GM12878 (cell line): Measurements from ENCODE around the gene SLC45A1. TPM values are rescaled to one million over a fixed set of nuclear protein-coding genes. Genes with fewer than 3 reads are reported as not detected.

Experiments
- ATAC-seq: fragments of 200-7000 bp; cut with Tn5 transposase; 3 replicates; pipeline ENCODE4 v1.9.1; 2020; ENCODE audit warnings: mild to moderate bottlenecking, moderate library complexity
- BruUV-seq: library from RNA; stranded (reverse); fragments of 400-500 nt; replicated peaks from 2 replicates; lab custom pipeline; 2021; lab: Mats Ljungman, UMichigan
- CTCF ChIA-PET: fragments of 300-600 bp; sonication (Branson Sonifier 250); formaldehyde crosslinking; extraction: SDS; loops from one replicate; lab custom pipeline; 2021; ENCODE audit warnings: inconsistent platforms; lab: Yijun Ruan, JAX
- POLR2A ChIA-PET: fragments of 350-600 bp; formaldehyde crosslinking; extraction: SDS; loops from one replicate; lab custom pipeline; 2021; ENCODE audit warnings: inconsistent platforms; lab: Charles Lee
- RAD21 ChIA-PET: fragments of 300-600 bp; sonication (Branson Sonifier 250); formaldehyde crosslinking; loops from one replicate; lab custom pipeline; 2023; ENCODE audit warnings: antibody characterized with exemption; ENCODE audit not compliant: unreplicated experiment; lab: Charles Lee
- SMC1A ChIA-PET: fragments of 300-600 bp; sonication (Branson Sonifier 250); formaldehyde crosslinking; loops from one replicate; lab custom pipeline; 2023; ENCODE audit not compliant: unreplicated experiment, uncharacterized antibody; lab: Charles Lee
- DNase-seq: peaks from one replicate; pipeline ENCODE4 v3.0.0-alpha.2; 2011; ENCODE audit warnings: low read depth, low spot score
- FAIRE-seq: peaks from 3 replicates; lab custom pipeline; 2011; peaks lifted over from hg19 to GRCh38; lab: Jason Lieb, UNC
- H2AFZ ChIP-seq: 2 replicates; pipeline ENCODE4 v1.6.0; 2011; ENCODE audit warnings: low read depth, low read length, control low read depth; ENCODE audit not compliant: control insufficient read depth
- H3K27ac ChIP-seq: 2 replicates; pipeline ENCODE4 v1.5.1; 2011; ENCODE audit warnings: control low read depth; ENCODE audit not compliant: control insufficient read depth, insufficient read depth
- H3K27me3 ChIP-seq, 2 experiments: replicated peaks in 1 of 2; 2 replicates each; pipeline versions ENCODE4 v1.6.0 to v1.6.1; 2011; ENCODE audit warnings: low read length in 1 of 2; ENCODE audit not compliant: control insufficient read depth in 2 of 2, insufficient read depth in 2 of 2
- H3K36me3 ChIP-seq, 2 experiments: 2 replicates each; pipeline ENCODE4 v1.5.1; 2011; ENCODE audit warnings: low read length in 1 of 2; ENCODE audit not compliant: control insufficient read depth in 2 of 2, insufficient read depth in 2 of 2
- H3K4me1 ChIP-seq: 2 replicates; pipeline ENCODE4 v1.6.1; 2011; ENCODE audit warnings: mild to moderate bottlenecking, low read length, moderate library complexity, mixed read lengths; ENCODE audit not compliant: control insufficient read depth, insufficient read depth
- H3K4me2 ChIP-seq: 2 replicates; pipeline ENCODE4 v1.6.0; 2011; ENCODE audit warnings: control low read depth; ENCODE audit not compliant: control insufficient read depth, insufficient read depth
- H3K4me3 ChIP-seq: fragments of 200-600 bp; sonication (generic); 2 replicates; pipeline ENCODE4 v1.5.1; 2016
- H3K79me2 ChIP-seq: 2 replicates; pipeline ENCODE4 v1.6.0; 2011; ENCODE audit warnings: low read length; ENCODE audit not compliant: control insufficient read depth, insufficient read depth
- H3K9ac ChIP-seq: 2 replicates; pipeline ENCODE4 v1.8.0; 2011; ENCODE audit warnings: low read length, control low read depth, mixed read lengths; ENCODE audit not compliant: control insufficient read depth, insufficient read depth
- H3K9me3 ChIP-seq: replicated peaks from 3 replicates; pipeline ENCODE4 v1.5.1; 2011; ENCODE audit warnings: mild to moderate bottlenecking, low read length; ENCODE audit not compliant: control insufficient read depth, insufficient read depth
- H4K20me1 ChIP-seq: 2 replicates; pipeline ENCODE4 v1.6.0; 2011; ENCODE audit not compliant: control insufficient read depth, insufficient read depth
- CHD2 ChIP-seq: IDR thresholded peaks from 2 replicates; pipeline ENCODE4 v1.6.1; 2011; ENCODE audit warnings: low read depth, low read length, improper control_type of control experiment, borderline replicate concordance
- ESRRA ChIP-seq: IDR thresholded peaks from 2 replicates; pipeline ENCODE4 v1.6.1; 2012; ENCODE audit warnings: mild to moderate bottlenecking, low read length, improper control_type of control experiment
- GABPA ChIP-seq: IDR thresholded peaks from 2 replicates; pipeline ENCODE4 v1.6.1; 2014; ENCODE audit warnings: antibody characterized with exemption, low read depth, mild to moderate bottlenecking, inconsistent platforms
- MEF2A ChIP-seq: IDR thresholded peaks from 2 replicates; pipeline ENCODE4 v1.6.1; 2011; ENCODE audit warnings: low read depth, mild to moderate bottlenecking, low read length, moderate library complexity; ENCODE audit not compliant: insufficient read depth
- MXI1 ChIP-seq: fragments of 150-350 bp; IDR thresholded peaks from 2 replicates; pipeline ENCODE4 v1.6.1; 2011; ENCODE audit warnings: low read depth, mild to moderate bottlenecking, inconsistent platforms, low read length, improper control_type of control experiment
- NBN ChIP-seq: fragments of 450-650 bp; IDR thresholded peaks from 2 replicates; pipeline ENCODE4 v1.6.1; 2016
- NFIC ChIP-seq: IDR thresholded peaks from 2 replicates; pipeline ENCODE4 v1.6.1; 2012; ENCODE audit warnings: low read depth, mild to moderate bottlenecking, inconsistent platforms, low read length, moderate library complexity
- PAX8 ChIP-seq: fragments of 450-650 bp; IDR thresholded peaks from 2 replicates; pipeline ENCODE4 v1.6.1; 2017; ENCODE audit warnings: mild to moderate bottlenecking, moderate library complexity
- RELA ChIP-seq: fragments of 450-650 bp; IDR thresholded peaks from 2 replicates; pipeline ENCODE4 v1.8.0; 2014; ENCODE audit warnings: borderline replicate concordance; ENCODE audit not compliant: partially characterized antibody
- RUNX3 ChIP-seq: IDR thresholded peaks from 2 replicates; pipeline ENCODE4 v1.6.1; 2012; ENCODE audit warnings: low read length, inconsistent platforms
- SMAD5 ChIP-seq: IDR thresholded peaks from 2 replicates; pipeline ENCODE4 v1.6.1; 2016; ENCODE audit warnings: antibody characterized with exemption, low read depth
- WGBS: methylation state at CpG from one replicate; pipeline ENCODE4 v1.1.6; 2016; ENCODE audit warnings: low lambda C conversion rate; ENCODE audit not compliant: insufficient replicate concordance, insufficient coverage; ENCODE audit errors: missing lambda C conversion rate; 5-methylcytosine and 5-hydroxymethylcytosine counted together
- in situ Hi-C: fragments of 300-500 bp; cut with MboI; formaldehyde crosslinking; loops from 9 replicates; pipeline ENCODE4 v1.14.3; 2018; ENCODE audit warnings: mixed read lengths
- intact Hi-C: fragments of 100-400 bp; cut with micrococcal nuclease; formaldehyde crosslinking; loops from one replicate; pipeline ENCODE4 v1.14.2; 2022; ENCODE audit not compliant: unreplicated experiment
- polyA plus RNA-seq, 11 experiments: library from polyadenylated mRNA; depleted of rRNA in 4 of 11; unstranded in 6 of 11; stranded (reverse) in 5 of 11; fragments of >200 nt; fragmentation: Nextera tagmentation in 4 of 11; fragmentation: Illumina TruSeq in 1 of 11; extraction: Ambion mirVana in 4 of 11; extraction: Trizol in 1 of 11; gene quantifications; 1 replicate in 1 of 11; 2 replicates in 10 of 11; pipeline versions ENCODE4 v1.2.1 to v1.2.3, GENCODE V29; 2011 to 2016; ENCODE audit warnings: inconsistent platforms in 2 of 11, missing spikeins in 2 of 11, low read depth in 1 of 11
- total RNA-seq, 4 experiments: library from RNA; depleted of rRNA in 3 of 4; stranded (reverse); fragments of >200 nt in 3 of 4; fragmentation: Illumina TruSeq in 1 of 4; extraction: Trizol in 1 of 4; gene quantifications; 2 replicates each; pipeline versions ENCODE4 v1.2.1 to v1.2.3, GENCODE V29; 2013 to 2021
- TF ChIP-seq, protein P1 (sequence below): fragments of 450-650 bp; IDR thresholded peaks from 2 replicates; pipeline ENCODE4 v1.6.1; 2016; ENCODE audit warnings: mild to moderate bottlenecking
- TF ChIP-seq, protein P2 (sequence below): fragments of 450-650 bp; formaldehyde crosslinking; IDR thresholded peaks from 2 replicates; pipeline ENCODE4 v1.5.0; 2022; ENCODE audit warnings: mild to moderate bottlenecking, missing genetic modification characterization
- TF ChIP-seq, protein P3 (sequence below): fragments of 450-650 bp; IDR thresholded peaks from 2 replicates; pipeline ENCODE4 v1.6.1; 2017; ENCODE audit warnings: mild to moderate bottlenecking, low read depth, inconsistent platforms; ENCODE audit not compliant: poor library complexity, severe bottlenecking
- TF ChIP-seq, protein P4 (sequence below): fragments of 450-650 bp; IDR thresholded peaks from 2 replicates; pipeline ENCODE4 v1.6.1; 2017; ENCODE audit warnings: borderline replicate concordance
- TF ChIP-seq, protein P5 (sequence below): IDR thresholded peaks from 2 replicates; pipeline ENCODE4 v1.6.1; 2011; ENCODE audit warnings: mild to moderate bottlenecking, low read depth, low read length, moderate library complexity; ENCODE audit not compliant: insufficient replicate concordance

The SLC45A1 gene
- total and polyA plus RNA-seq, 10 of the 15 experiments (the other 5 are each of a cell fraction or from before 2014, with no cell fraction given): 0.07 to 0.23 (median 0.13) TPM; not detected in 6

DNA sequence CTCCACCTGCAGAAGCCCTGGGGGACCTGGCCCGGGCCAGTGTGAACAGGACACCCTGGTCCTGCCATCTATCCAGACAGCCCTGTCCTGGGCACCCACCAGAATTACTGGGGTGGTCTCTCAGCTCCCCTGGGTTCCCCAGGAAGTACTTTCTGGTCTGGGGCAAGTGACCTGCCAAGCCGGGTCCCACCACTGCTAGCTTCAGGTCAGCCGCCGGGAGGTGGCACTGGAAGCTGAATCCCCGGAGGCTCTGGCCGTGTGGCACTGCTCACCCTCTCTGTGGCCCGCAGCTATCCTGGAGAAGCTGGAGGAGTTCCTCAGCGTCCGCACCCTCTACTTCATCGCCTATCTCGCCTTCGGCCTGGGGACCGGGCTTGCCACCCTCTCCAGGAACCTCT, 21.3 kb downstream of the SLC45A1 start:
- FAIRE-seq: no peak
- RAD21 ChIA-PET: no interaction called here

More for the DNA sequence above, 21.3 kb downstream of the SLC45A1 start:
- Histone ChIP-seq H4K20me1 (no peaks in the 10 kb centered on the region), H3K79me2 (no peaks in the 10 kb centered on the region), H3K4me3 (no peak overlapping the region), H3K9me3 (no peaks in the 10 kb centered on the region; the same call in 2 of the 3 replicates), H3K27ac (no peak overlapping the region), H3K27me3 (no peaks in the 10 kb centered on the region), H3K4me2 (no peak overlapping the region), H3K9ac (no peak overlapping the region), H2AFZ (no peak overlapping the region), H3K36me3 (no peaks in the 10 kb centered on the region), H3K4me1 (no peaks in the 10 kb centered on the region)
- 65% methylated on average over 13 of the region's 13 CpGs for whole genome bisulfite sequencing
- intact Hi-C loops (no loop called here), in situ Hi-C loops (no loop called here)
- BruUV-seq: no TSS peak
- DNase-seq (no peak), ATAC-seq (no peak)
- SMC1A ChIA-PET: interaction anchor here (0.6 to 0.8 kb wide), 2 partner anchors 80 to 333 kb away, joined by 3 read pairs; no protein-coding TSS in a partner anchor
- POLR2A ChIA-PET: no interaction called here
- TF ChIP-seq NFIC (no peak), ESRRA (no peak), SMAD5 (no peak), CHD2 (no peak), MEF2A (no peak), RUNX3 (no peak), PAX8 (no peak), NBN (no peak), GABPA (no peak), RELA (no peak), MXI1 (no peak)
- TF ChIP-seq, protein P1, sequence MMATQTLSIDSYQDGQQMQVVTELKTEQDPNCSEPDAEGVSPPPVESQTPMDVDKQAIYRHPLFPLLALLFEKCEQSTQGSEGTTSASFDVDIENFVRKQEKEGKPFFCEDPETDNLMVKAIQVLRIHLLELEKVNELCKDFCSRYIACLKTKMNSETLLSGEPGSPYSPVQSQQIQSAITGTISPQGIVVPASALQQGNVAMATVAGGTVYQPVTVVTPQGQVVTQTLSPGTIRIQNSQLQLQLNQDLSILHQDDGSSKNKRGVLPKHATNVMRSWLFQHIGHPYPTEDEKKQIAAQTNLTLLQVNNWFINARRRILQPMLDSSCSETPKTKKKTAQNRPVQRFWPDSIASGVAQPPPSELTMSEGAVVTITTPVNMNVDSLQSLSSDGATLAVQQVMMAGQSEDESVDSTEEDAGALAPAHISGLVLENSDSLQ: no peak
- TF ChIP-seq, protein P2, sequence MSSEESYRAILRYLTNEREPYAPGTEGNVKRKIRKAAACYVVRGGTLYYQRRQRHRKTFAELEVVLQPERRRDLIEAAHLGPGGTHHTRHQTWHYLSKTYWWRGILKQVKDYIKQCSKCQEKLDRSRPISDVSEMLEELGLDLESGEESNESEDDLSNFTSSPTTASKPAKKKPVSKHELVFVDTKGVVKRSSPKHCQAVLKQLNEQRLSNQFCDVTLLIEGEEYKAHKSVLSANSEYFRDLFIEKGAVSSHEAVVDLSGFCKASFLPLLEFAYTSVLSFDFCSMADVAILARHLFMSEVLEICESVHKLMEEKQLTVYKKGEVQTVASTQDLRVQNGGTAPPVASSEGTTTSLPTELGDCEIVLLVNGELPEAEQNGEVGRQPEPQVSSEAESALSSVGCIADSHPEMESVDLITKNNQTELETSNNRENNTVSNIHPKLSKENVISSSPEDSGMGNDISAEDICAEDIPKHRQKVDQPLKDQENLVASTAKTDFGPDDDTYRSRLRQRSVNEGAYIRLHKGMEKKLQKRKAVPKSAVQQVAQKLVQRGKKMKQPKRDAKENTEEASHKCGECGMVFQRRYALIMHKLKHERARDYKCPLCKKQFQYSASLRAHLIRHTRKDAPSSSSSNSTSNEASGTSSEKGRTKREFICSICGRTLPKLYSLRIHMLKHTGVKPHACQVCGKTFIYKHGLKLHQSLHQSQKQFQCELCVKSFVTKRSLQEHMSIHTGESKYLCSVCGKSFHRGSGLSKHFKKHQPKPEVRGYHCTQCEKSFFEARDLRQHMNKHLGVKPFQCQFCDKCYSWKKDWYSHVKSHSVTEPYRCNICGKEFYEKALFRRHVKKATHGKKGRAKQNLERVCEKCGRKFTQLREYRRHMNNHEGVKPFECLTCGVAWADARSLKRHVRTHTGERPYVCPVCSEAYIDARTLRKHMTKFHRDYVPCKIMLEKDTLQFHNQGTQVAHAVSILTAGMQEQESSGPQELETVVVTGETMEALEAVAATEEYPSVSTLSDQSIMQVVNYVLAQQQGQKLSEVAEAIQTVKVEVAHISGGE (CRISPR knock-in tag): no peak
- TF ChIP-seq, protein P3, sequence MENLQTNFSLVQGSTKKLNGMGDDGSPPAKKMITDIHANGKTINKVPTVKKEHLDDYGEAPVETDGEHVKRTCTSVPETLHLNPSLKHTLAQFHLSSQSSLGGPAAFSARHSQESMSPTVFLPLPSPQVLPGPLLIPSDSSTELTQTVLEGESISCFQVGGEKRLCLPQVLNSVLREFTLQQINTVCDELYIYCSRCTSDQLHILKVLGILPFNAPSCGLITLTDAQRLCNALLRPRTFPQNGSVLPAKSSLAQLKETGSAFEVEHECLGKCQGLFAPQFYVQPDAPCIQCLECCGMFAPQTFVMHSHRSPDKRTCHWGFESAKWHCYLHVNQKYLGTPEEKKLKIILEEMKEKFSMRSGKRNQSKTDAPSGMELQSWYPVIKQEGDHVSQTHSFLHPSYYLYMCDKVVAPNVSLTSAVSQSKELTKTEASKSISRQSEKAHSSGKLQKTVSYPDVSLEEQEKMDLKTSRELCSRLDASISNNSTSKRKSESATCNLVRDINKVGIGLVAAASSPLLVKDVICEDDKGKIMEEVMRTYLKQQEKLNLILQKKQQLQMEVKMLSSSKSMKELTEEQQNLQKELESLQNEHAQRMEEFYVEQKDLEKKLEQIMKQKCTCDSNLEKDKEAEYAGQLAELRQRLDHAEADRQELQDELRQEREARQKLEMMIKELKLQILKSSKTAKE: no peak
- TF ChIP-seq, protein P4, sequence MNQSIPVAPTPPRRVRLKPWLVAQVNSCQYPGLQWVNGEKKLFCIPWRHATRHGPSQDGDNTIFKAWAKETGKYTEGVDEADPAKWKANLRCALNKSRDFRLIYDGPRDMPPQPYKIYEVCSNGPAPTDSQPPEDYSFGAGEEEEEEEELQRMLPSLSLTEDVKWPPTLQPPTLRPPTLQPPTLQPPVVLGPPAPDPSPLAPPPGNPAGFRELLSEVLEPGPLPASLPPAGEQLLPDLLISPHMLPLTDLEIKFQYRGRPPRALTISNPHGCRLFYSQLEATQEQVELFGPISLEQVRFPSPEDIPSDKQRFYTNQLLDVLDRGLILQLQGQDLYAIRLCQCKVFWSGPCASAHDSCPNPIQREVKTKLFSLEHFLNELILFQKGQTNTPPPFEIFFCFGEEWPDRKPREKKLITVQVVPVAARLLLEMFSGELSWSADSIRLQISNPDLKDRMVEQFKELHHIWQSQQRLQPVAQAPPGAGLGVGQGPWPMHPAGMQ: no peak
- TF ChIP-seq, protein P5, sequence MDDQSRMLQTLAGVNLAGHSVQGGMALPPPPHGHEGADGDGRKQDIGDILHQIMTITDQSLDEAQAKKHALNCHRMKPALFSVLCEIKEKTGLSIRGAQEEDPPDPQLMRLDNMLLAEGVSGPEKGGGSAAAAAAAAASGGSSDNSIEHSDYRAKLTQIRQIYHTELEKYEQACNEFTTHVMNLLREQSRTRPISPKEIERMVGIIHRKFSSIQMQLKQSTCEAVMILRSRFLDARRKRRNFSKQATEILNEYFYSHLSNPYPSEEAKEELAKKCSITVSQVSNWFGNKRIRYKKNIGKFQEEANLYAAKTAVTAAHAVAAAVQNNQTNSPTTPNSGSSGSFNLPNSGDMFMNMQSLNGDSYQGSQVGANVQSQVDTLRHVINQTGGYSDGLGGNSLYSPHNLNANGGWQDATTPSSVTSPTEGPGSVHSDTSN: no peak
- CTCF ChIA-PET: no interaction called here
